ENCODE measurements around the gene TLE1.
"Not testable (repeated sequence)": the region's sequence is repeated elsewhere in the genome, so short reads cannot be mapped to it uniquely, and the experiment has no call there.

TLE1 gene

GRCh38 chr9:81597419-81598122 is 91.8 kb downstream of the TLE1 start:
- H3K27me3 ChIP-seq = no peaks in the 10 kb centered on the region
- H3K4me1 ChIP-seq = peaks cover 65% of the 10 kb centered on the region
- peaks cover 40% of the 10 kb centered on the region for H3K36me3 ChIP-seq
- peak overlapping the region; percentile 27; the same call in 1 of the 2 replicates for H3K4me3 ChIP-seq
- H3K4me2 ChIP-seq = peak overlapping the region; percentile 94
- H3K9me3 ChIP-seq = no peaks in the 10 kb centered on the region
- H4K20me1 ChIP-seq = peaks cover 44% of the 10 kb centered on the region
- peak overlapping the region; percentile 71 for H3K27ac ChIP-seq
- peak overlapping the region; percentile 7; the same call in 1 of the 2 replicates for H3K9ac ChIP-seq
- no peak for TF ChIP-seq Cebpa-rat (IDR thresholded peaks at IDR 0.05)

- H3K27me3 ChIP-seq = no peaks in the 10 kb centered on the region
- H3K4me3 ChIP-seq = peak overlapping the region; percentile 27; the same call in 1 of the 2 replicates
- TF ChIP-seq Cebpa-rat (IDR thresholded peaks at IDR 0.05) = no peak
- peak overlapping the region; percentile 7; the same call in 1 of the 2 replicates for H3K9ac ChIP-seq
- H3K36me3 ChIP-seq = peaks cover 36% of the 10 kb centered on the region
- peak overlapping the region; percentile 94 for H3K4me2 ChIP-seq
- peaks cover 72% of the 10 kb centered on the region for H3K4me1 ChIP-seq
- no peaks in the 10 kb centered on the region for H3K9me3 ChIP-seq
- H4K20me1 ChIP-seq = peaks cover 44% of the 10 kb centered on the region
- peak overlapping the region; percentile 71 for H3K27ac ChIP-seq
Observed at GRCh38 chr9:81596679-81597418, 92.5 kb downstream of the TLE1 start.

GRCh38 chr9:81595887-81596543 is 93.3 kb downstream of the TLE1 start:
- no peaks in the 10 kb centered on the region for H3K27me3 ChIP-seq
- peaks cover 37% of the 10 kb centered on the region for H3K36me3 ChIP-seq
- no peak overlapping the region; the same call in 1 of the 2 replicates for H3K9ac ChIP-seq
- no peak for TF ChIP-seq Cebpa-rat (IDR thresholded peaks at IDR 0.05)
- peak overlapping the region; percentile 94 for H3K4me2 ChIP-seq
- 0 out of 2 replicates have a peak overlapping the region, but pooled peaks have one; percentile 27 for H3K4me3 ChIP-seq
- H4K20me1 ChIP-seq = peaks cover 44% of the 10 kb centered on the region
- peak overlapping the region; percentile 71; the same call in 1 of the 2 replicates for H3K27ac ChIP-seq
- peaks cover 78% of the 10 kb centered on the region for H3K4me1 ChIP-seq
- H3K9me3 ChIP-seq = no peaks in the 10 kb centered on the region

GRCh38 chr9:81595293-81595692 is 94.1 kb downstream of the TLE1 start:
- H3K36me3 ChIP-seq = peaks cover 39% of the 10 kb centered on the region
- H4K20me1 ChIP-seq = peaks cover 44% of the 10 kb centered on the region

GRCh38 chr9:81594415-81594814 is 94.9 kb downstream of the TLE1 start:
- peaks cover 78% of the 10 kb centered on the region for H3K4me1 ChIP-seq
- no peak overlapping the region for H3K4me3 ChIP-seq
- peaks cover 44% of the 10 kb centered on the region for H4K20me1 ChIP-seq
- H3K9me3 ChIP-seq = no peaks in the 10 kb centered on the region
- no peak for TF ChIP-seq Cebpa-rat (IDR thresholded peaks at IDR 0.05)
- no peak overlapping the region for H3K9ac ChIP-seq
- H3K4me2 ChIP-seq = peak overlapping the region; percentile 69; the same call in 1 of the 2 replicates
- peaks cover 48% of the 10 kb centered on the region for H3K36me3 ChIP-seq
- H3K27ac ChIP-seq = no peak overlapping the region
- H3K27me3 ChIP-seq = no peaks in the 10 kb centered on the region

More at GRCh38 chr9:81595293-81595692, 94.1 kb downstream of the TLE1 start:
- Histone ChIP-seq H3K4me1 (peaks cover 78% of the 10 kb centered on the region), H3K4me2 (peak overlapping the region; percentile 94; the same call in 1 of the 2 replicates)
- not testable (repeated sequence) for H3K9me3 ChIP-seq, H3K27ac ChIP-seq, H3K9ac ChIP-seq, H3K27me3 ChIP-seq, H3K4me3 ChIP-seq

- peaks cover 64% of the 10 kb centered on the region for H3K4me1 ChIP-seq
- H3K9me3 ChIP-seq = no peaks in the 10 kb centered on the region
- no peak overlapping the region for H3K9ac ChIP-seq
- TF ChIP-seq Cebpa-rat (IDR thresholded peaks at IDR 0.05) = no peak
- peak overlapping the region; percentile 40; the same call in 1 of the 2 replicates for H3K27ac ChIP-seq
- H3K27me3 ChIP-seq = no peaks in the 10 kb centered on the region
- peak overlapping the region; percentile 9; the same call in 1 of the 2 replicates for H3K4me3 ChIP-seq
- peaks cover 28% of the 10 kb centered on the region; the same call in 1 of the 2 replicates for H4K20me1 ChIP-seq
- peak overlapping the region; percentile 69 for H3K4me2 ChIP-seq
- H3K36me3 ChIP-seq = peaks cover 61% of the 10 kb centered on the region
Observed at GRCh38 chr9:81592887-81593266, 96.5 kb downstream of the TLE1 start.

GRCh38 chr9:81591791-81592190 is 97.6 kb downstream of the TLE1 start:
- Histone ChIP-seq H3K27me3 (no peaks in the 10 kb centered on the region), H3K36me3 (peaks cover 72% of the 10 kb centered on the region), H3K27ac (no peak overlapping the region), H3K9me3 (no peaks in the 10 kb centered on the region), H3K4me1 (peaks cover 53% of the 10 kb centered on the region), H3K4me3 (no peak overlapping the region), H3K9ac (no peak overlapping the region), H4K20me1 (peaks cover 17% of the 10 kb centered on the region; the same call in 1 of the 2 replicates), H3K4me2 (peak overlapping the region; percentile 69; the same call in 1 of the 2 replicates)
- no peak for TF ChIP-seq Cebpa-rat (IDR thresholded peaks at IDR 0.05)

DNA sequence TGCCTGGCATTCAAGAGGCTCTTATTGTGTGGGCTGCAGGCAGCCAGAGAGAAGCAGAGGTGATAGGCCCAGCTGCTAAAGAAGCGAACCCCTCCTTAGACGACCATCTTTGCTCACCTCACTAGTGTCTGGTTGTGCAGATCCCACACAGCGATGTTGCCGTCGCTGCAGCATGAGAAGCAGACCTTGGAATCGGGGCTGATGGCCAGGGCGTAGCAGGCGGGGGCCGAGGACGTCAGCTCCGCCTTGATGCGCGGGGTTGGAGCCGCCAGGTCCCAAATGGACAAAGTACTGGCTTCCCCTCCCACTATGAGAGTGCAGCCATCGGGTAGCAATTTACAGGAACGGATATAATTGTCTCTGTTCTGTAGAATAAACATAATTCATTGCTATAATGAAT is 98.7 kb downstream of the TLE1 start:
- H3K27me3 ChIP-seq = no peaks in the 10 kb centered on the region
- peaks cover 79% of the 10 kb centered on the region for H3K36me3 ChIP-seq
- H3K4me1 ChIP-seq = peaks cover 42% of the 10 kb centered on the region
- no peak for TF ChIP-seq Cebpa-rat (IDR thresholded peaks at IDR 0.05)
- H3K9ac ChIP-seq = no peak overlapping the region
- no peak overlapping the region for H3K4me2 ChIP-seq
- H3K27ac ChIP-seq = no peak overlapping the region
- H3K4me3 ChIP-seq = no peak overlapping the region
- H3K9me3 ChIP-seq = no peaks in the 10 kb centered on the region
- H4K20me1 ChIP-seq = peaks cover 7% of the 10 kb centered on the region; the same call in 1 of the 2 replicates

DNA sequence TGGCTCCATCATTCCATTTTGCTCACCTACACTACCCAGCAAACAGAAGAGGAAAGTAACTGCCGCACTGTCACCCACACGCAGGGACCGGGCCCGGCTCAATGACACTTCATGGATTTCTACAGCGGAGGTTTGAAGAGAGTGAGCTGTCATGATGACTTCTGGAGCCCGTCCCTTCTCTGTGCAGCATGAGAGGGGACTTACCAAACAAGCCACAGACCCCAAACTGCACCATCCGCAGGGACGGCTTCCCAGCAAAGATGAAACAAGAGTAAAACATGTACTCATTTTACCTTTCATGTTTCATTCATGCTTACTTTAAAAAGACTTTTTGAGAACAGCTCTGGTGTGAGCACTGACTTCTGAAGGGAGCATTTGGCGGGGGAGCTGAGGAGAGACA is 99.5 kb downstream of the TLE1 start:
- H3K4me1 ChIP-seq = peaks cover 35% of the 10 kb centered on the region
- peaks cover 81% of the 10 kb centered on the region for H3K36me3 ChIP-seq
- no peak overlapping the region for H3K27ac ChIP-seq

More for the DNA sequence above, 99.5 kb downstream of the TLE1 start:
- Histone ChIP-seq H3K4me2 (no peak overlapping the region), H3K27me3 (no peaks in the 10 kb centered on the region), H4K20me1 (peaks cover 7% of the 10 kb centered on the region; the same call in 1 of the 2 replicates), H3K9ac (no peak overlapping the region), H3K4me3 (no peak overlapping the region), H3K9me3 (no peaks in the 10 kb centered on the region)
- no peak for TF ChIP-seq Cebpa-rat (IDR thresholded peaks at IDR 0.05)

All from BLaER1 (cell line).